Caco-2 (cell line): ENCODE measurements around the gene ERC1. TPM values are rescaled to one million over a fixed set of nuclear protein-coding genes. Genes with fewer than 3 reads are reported as not detected.

Source experiments
- BruUV-seq: library from RNA; stranded (reverse); fragments of 400-500 nt; replicated peaks from 2 replicates; lab custom pipeline; 2021; lab: Mats Ljungman, UMichigan
- CTCF ChIA-PET: fragments of 300-600 bp; sonication (Branson Sonifier 250); formaldehyde crosslinking; loops from one replicate; lab custom pipeline; 2022; ENCODE audit warnings: antibody characterized with exemption; lab: Charles Lee
- POLR2A ChIA-PET: fragments of 300-600 bp; sonication (Branson Sonifier 250); formaldehyde crosslinking; loops from one replicate; lab custom pipeline; 2022; ENCODE audit warnings: antibody characterized with exemption; lab: Charles Lee
- DNase-seq, 2 experiments: peaks; one replicate each; pipeline versions ENCODE4 v3.0.0 to v3.0.0-alpha.2; 2020 to 2022
- H3K27me3 ChIP-seq: replicated peaks from 2 replicates; pipeline ENCODE4 v1.6.0; 2011; ENCODE audit warnings: low read length; ENCODE audit not compliant: control insufficient read depth, insufficient read depth
- H3K36me3 ChIP-seq: 2 replicates; pipeline ENCODE4 v1.5.1; 2011; ENCODE audit warnings: low read length; ENCODE audit not compliant: control insufficient read depth, insufficient read depth
- H3K4me1 ChIP-seq: fragments of 250-450 bp; sonication (Bioruptor Pico); 2 replicates; pipeline ENCODE4 v1.5.1; 2020; ENCODE audit warnings: mild to moderate bottlenecking
- H3K4me3 ChIP-seq: 2 replicates; pipeline ENCODE4 v1.5.1; 2011; ENCODE audit warnings: low read depth, mild to moderate bottlenecking, control low read depth, low read length
- H3K9me3 ChIP-seq: fragments of 250-450 bp; sonication (Bioruptor Pico); 2 replicates; pipeline ENCODE4 v1.5.1; 2020; ENCODE audit warnings: mild to moderate bottlenecking, moderate library complexity
- H3K27ac Mint-ChIP-seq: one replicate; pipeline ENCODE4 v1.8.0; 2022; ENCODE audit warnings: mixed read lengths; ENCODE audit not compliant: unreplicated experiment
- H3K27me3 Mint-ChIP-seq: one replicate; pipeline ENCODE4 v1.8.0; 2022; ENCODE audit warnings: mixed read lengths; ENCODE audit not compliant: insufficient read depth, unreplicated experiment
- H3K36me3 Mint-ChIP-seq: one replicate; pipeline ENCODE4 v1.8.0; 2022; ENCODE audit warnings: mild to moderate bottlenecking, mixed read lengths; ENCODE audit not compliant: insufficient read depth, unreplicated experiment
- H3K4me1 Mint-ChIP-seq: one replicate; pipeline ENCODE4 v1.8.0; 2022; ENCODE audit warnings: low read depth, mixed read lengths; ENCODE audit not compliant: unreplicated experiment
- H3K4me3 Mint-ChIP-seq: one replicate; pipeline ENCODE4 v1.8.0; 2022; ENCODE audit warnings: mild to moderate bottlenecking, moderate library complexity, mixed read lengths; ENCODE audit not compliant: unreplicated experiment
- H3K9me3 Mint-ChIP-seq: one replicate; pipeline ENCODE4 v1.8.0; 2022; ENCODE audit warnings: mixed read lengths; ENCODE audit not compliant: unreplicated experiment
- intact Hi-C: fragments of 100-400 bp; cut with micrococcal nuclease; formaldehyde crosslinking; loops from one replicate; pipeline ENCODE4 v1.10.0; 2022; ENCODE audit not compliant: unreplicated experiment
- total RNA-seq: library from RNA; stranded (reverse); gene quantifications from 2 replicates; pipeline ENCODE4 v1.2.3, GENCODE V29; 2022
- TF ChIP-seq, protein P1 (sequence below), 2 experiments: fragments of 200-600 bp in 1 of 2; IDR thresholded peaks; 1 replicate in 1 of 2; 2 replicates in 1 of 2; pipeline versions ENCODE4 v1.5.1 to v1.8.0; 2011 to 2022; ENCODE audit warnings: antibody characterized with exemption in 1 of 2, control low read depth in 1 of 2, inconsistent platforms in 1 of 2, low read depth in 1 of 2, low read length in 1 of 2, mild to moderate bottlenecking in 1 of 2, moderate library complexity in 1 of 2; ENCODE audit not compliant: insufficient read depth in 1 of 2, severe bottlenecking in 1 of 2, unreplicated experiment in 1 of 2

The ERC1 gene
- total RNA-seq, 1 experiment from 2014 or later = 88.4 TPM

GRCh38 chr12:1167784-1168183 lies 176.8 kb downstream of the ERC1 start:
- H3K4me1 ChIP-seq = no peaks in the 10 kb centered on the region
- no peak overlapping the region for H3K4me3 Mint-ChIP-seq
- H3K27me3 Mint-ChIP-seq = no peaks in the 10 kb centered on the region
- TF ChIP-seq, protein P1, sequence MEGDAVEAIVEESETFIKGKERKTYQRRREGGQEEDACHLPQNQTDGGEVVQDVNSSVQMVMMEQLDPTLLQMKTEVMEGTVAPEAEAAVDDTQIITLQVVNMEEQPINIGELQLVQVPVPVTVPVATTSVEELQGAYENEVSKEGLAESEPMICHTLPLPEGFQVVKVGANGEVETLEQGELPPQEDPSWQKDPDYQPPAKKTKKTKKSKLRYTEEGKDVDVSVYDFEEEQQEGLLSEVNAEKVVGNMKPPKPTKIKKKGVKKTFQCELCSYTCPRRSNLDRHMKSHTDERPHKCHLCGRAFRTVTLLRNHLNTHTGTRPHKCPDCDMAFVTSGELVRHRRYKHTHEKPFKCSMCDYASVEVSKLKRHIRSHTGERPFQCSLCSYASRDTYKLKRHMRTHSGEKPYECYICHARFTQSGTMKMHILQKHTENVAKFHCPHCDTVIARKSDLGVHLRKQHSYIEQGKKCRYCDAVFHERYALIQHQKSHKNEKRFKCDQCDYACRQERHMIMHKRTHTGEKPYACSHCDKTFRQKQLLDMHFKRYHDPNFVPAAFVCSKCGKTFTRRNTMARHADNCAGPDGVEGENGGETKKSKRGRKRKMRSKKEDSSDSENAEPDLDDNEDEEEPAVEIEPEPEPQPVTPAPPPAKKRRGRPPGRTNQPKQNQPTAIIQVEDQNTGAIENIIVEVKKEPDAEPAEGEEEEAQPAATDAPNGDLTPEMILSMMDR (IDR thresholded peaks at IDR 0.05; ENCODE audit: insufficient read depth in 1 of 2, low read depth in 1 of 2, low read length in 1 of 2, severe bottlenecking in 1 of 2, unreplicated experiment in 1 of 2) = no peak
- H3K4me3 ChIP-seq = no peak overlapping the region
- intact Hi-C loops = no loop called here
- H3K36me3 Mint-ChIP-seq = peaks cover 36% of the 10 kb centered on the region
- no TSS peak for BruUV-seq
- ChIA-PET CTCF (no interaction called here), POLR2A (no interaction called here)
- no peaks in the 10 kb centered on the region for H3K9me3 ChIP-seq
- no peaks in the 10 kb centered on the region for H3K27me3 ChIP-seq
- no peak overlapping the region for H3K27ac Mint-ChIP-seq
- no peaks in the 10 kb centered on the region for H3K9me3 Mint-ChIP-seq
- no peaks in the 10 kb centered on the region for H3K36me3 ChIP-seq
- no peak for DNase-seq
- H3K4me1 Mint-ChIP-seq = no peaks in the 10 kb centered on the region

DNA sequence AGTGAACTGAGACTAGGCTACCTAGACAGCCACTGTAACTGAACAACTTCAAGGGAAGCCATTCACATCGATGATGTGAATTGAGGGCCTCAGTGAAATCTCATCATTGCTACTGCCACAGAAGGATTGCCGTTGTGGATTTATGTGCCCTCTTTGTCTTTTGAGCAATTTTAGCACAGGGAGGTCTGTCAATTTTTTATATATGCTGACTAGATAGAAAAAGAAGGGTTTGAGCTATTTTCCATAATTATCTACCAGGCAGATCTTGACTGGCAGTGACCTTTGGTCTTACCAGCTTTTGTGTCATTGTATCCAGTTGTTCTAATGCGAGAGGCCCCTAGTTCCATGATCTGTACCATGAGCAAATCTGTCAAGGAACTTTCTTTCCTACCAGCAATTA lies 179.4 kb downstream of the ERC1 start:
- no TSS peak for BruUV-seq
- intact Hi-C loops = no loop called here
- CTCF ChIA-PET = no interaction called here

DNA sequence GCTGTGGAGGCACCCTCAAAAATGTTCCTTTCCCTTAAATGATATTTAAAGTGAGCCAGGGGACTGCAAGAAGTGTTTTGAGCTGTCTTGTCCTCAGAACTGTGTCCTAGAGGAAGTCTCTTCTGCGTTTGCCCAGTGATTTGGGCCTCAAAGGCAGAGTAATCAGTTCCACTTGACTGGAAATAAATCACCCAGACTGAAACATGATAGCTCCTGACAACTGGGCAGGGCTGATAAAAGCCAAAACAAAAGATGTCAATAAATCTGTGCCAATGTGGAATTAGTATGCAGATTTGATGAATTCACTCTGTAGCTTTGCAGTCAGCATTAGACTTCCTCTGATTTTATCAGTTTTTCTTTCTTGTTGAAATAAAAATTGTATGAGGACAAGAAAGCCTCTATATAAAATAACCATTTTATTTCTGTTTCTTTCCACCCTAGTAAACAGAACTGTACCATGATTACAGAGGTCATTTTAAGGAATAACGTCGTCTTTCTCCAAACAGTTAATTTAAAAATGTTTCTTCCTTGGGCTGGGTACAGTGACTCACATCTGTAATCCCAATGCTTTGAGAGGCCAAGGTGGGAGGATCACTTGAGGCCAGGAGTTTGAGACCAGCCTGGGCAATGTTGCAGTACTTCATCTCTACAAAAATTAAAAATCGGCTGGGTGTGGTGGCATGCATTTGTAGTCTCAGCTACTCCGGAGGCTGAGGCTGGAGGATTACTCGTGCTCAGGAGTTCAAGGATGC lies 180.8 kb downstream of the ERC1 start:
- no peak for DNase-seq
- CTCF ChIA-PET = no interaction called here
- Mint-ChIP-seq H3K4me1 (no peaks in the 10 kb centered on the region), H3K4me3 (no peak overlapping the region), H3K9me3 (no peaks in the 10 kb centered on the region), H3K36me3 (peaks cover 29% of the 10 kb centered on the region), H3K27me3 (no peaks in the 10 kb centered on the region), H3K27ac (no peak overlapping the region)
- intact Hi-C loops = no loop called here
- Histone ChIP-seq H3K27me3 (no peaks in the 10 kb centered on the region), H3K4me3 (no peak overlapping the region), H3K9me3 (no peaks in the 10 kb centered on the region), H3K36me3 (no peaks in the 10 kb centered on the region), H3K4me1 (no peaks in the 10 kb centered on the region)
- no TSS peak for BruUV-seq
- TF ChIP-seq, protein P1 (IDR thresholded peaks at IDR 0.05; ENCODE audit: insufficient read depth in 1 of 2, low read depth in 1 of 2, low read length in 1 of 2, severe bottlenecking in 1 of 2, unreplicated experiment in 1 of 2) = no peak
- POLR2A ChIA-PET = no interaction called here

More for the DNA sequence above, 179.4 kb downstream of the ERC1 start:
- no peaks in the 10 kb centered on the region for H3K4me1 ChIP-seq
- Mint-ChIP-seq H3K27ac (no peak overlapping the region), H3K4me3 (no peak overlapping the region), H3K27me3 (no peaks in the 10 kb centered on the region), H3K9me3 (no peaks in the 10 kb centered on the region), H3K4me1 (no peaks in the 10 kb centered on the region), H3K36me3 (peaks cover 29% of the 10 kb centered on the region)
- no peaks in the 10 kb centered on the region for H3K27me3 ChIP-seq
- no peak overlapping the region for H3K4me3 ChIP-seq
- no peaks in the 10 kb centered on the region for H3K9me3 ChIP-seq
- no peaks in the 10 kb centered on the region for H3K36me3 ChIP-seq
- POLR2A ChIA-PET = no interaction called here
- TF ChIP-seq, protein P1 (IDR thresholded peaks at IDR 0.05; ENCODE audit: insufficient read depth in 1 of 2, low read depth in 1 of 2, low read length in 1 of 2, severe bottlenecking in 1 of 2, unreplicated experiment in 1 of 2) = no peak
- no peak for DNase-seq
